IPS-18c (cell line): ENCODE results near the gene IFNL3.

Source experiments
- H3K4me3 ChIP-seq: 2 replicates; pipeline ENCODE4 v1.7.0; 2013; ENCODE audit warnings: low read depth, mild to moderate bottlenecking, low read length, moderate library complexity; ENCODE audit not compliant: insufficient read depth
- H3K9me3 ChIP-seq: one replicate; pipeline ENCODE4 v1.6.1; 2013; ENCODE audit warnings: mild to moderate bottlenecking, low read length, moderate library complexity; ENCODE audit not compliant: control insufficient read depth, insufficient read depth

Gene IFNL3

DNA sequence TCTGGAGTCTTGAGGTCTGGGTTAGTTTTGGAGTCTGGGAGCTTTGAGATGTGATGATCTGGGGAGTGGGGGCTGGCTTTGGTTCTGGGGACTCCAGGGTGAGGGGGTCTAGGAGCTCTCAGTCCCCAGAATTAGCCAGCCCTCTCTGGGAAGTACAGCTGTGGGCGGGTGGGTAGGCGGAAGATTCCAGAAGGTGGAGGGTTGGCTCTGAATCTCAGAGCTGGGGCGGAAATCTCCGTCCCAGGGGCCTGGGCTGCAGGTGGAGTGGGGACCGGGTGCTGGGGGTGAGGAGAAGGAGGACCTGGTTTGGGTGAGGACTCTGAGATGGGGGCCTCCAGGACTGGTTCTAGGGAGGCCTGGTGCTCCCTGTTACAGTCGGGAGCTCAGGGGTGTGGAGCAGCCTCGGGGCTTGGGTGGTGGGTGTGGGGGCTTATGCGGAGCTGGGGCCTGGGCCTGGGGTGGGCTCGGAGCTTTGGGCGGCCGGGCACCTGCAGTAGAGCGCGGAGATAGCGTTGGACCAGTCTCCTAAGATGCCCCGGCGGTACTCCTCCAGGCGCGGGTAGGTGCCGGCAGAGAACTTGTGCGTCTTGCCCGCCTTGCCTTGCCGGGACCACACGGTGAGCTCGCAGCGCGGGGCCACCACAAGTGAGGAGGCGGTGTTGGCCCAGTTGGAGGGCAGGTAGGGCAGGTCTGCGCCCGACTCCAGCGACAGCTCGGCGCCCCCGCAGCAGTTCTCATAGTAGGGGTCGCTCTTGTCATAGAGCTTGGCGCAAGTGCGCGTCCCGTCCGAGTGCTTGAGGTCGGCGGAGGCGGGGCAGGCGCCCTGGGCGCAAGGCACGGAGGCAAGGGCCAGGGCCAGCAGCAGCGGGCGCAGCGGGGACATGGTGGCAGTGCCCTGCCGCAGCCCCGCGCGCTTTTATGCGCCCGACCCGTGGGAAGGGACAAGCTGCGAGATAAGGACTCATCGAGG lies 41.1 kb downstream of the IFNL3 start, which contains the start of gene SYCN:
Gene SYCN (minus strand): TSS at position 892 of the 970 bp plus-strand sequence. CDS start 9 bp downstream, at position 883.
- H3K9me3 ChIP-seq: no peaks in the 10 kb centered on the region
- no peak within 1 kb of the TSS; the same call in 1 of the 2 replicates for H3K4me3 ChIP-seq

GRCh38 chr19:39202998-39203355 lies 41.8 kb downstream of the IFNL3 start:
- no peak overlapping the region for H3K4me3 ChIP-seq
- no peaks in the 10 kb centered on the region for H3K9me3 ChIP-seq

DNA sequence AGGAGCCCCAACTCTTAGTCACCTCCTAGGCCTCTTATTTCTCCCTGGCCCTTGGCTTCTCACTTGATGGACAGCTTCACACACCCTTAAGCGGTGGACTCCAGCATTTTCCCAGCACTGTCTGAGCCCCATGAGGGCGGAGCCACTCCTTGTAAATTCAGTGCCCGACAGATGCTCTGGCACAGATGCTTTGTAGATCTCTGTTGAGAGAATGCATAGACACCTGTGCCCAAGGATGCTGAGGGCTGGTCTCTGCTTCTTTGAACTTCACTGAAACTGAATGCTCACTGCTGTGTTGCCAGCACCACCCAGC lies 44.0 kb downstream of the IFNL3 start:
- no peaks in the 10 kb centered on the region for H3K9me3 ChIP-seq

DNA sequence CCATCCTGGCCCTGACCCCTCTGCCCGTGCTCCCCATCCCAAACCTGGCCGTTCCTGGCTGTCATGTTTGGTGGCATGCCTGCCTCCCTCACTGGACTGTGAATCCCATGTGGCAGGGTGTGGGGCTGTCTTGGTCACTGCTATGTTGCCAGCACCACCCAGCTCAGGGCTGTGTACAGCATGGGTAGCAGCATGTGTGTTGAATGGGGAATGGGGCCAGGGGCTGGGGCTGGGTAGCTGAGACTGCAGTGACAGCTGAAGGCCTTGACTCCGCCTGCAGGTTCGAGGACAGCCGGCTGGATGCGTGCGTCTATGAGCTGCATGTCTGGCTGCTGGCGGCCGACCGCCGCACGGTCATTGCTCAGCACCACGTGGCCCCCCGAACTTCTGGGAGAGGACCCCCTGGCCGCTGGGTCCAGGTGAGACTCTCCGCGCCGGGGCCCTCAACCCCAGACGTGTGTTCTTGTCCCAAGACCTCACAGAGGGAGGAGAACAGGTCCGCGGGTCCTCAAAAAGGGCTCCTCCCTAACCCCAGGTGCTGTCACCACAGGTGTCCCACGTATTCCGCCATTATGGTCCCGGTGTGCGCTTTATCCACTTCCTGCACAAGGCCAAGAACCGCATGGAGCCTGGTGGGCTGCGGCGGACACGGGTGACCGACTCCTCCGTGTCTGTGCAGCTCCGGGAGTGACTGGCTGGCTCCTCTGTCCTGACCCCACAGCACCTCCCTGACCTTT lies 44.6 kb downstream of the IFNL3 start:
- H3K4me3 ChIP-seq: no peak overlapping the region
- H3K9me3 ChIP-seq: no peaks in the 10 kb centered on the region

More for the DNA sequence above, 44.0 kb downstream of the IFNL3 start:
- no peak overlapping the region for H3K4me3 ChIP-seq

GRCh38 chr19:39199025-39199424 lies 45.8 kb downstream of the IFNL3 start:
- H3K4me3 ChIP-seq: no peak overlapping the region
- H3K9me3 ChIP-seq: no peaks in the 10 kb centered on the region

GRCh38 chr19:39197808-39198207 lies 47.0 kb downstream of the IFNL3 start:
- no peaks in the 10 kb centered on the region for H3K9me3 ChIP-seq
- no peak overlapping the region for H3K4me3 ChIP-seq

DNA sequence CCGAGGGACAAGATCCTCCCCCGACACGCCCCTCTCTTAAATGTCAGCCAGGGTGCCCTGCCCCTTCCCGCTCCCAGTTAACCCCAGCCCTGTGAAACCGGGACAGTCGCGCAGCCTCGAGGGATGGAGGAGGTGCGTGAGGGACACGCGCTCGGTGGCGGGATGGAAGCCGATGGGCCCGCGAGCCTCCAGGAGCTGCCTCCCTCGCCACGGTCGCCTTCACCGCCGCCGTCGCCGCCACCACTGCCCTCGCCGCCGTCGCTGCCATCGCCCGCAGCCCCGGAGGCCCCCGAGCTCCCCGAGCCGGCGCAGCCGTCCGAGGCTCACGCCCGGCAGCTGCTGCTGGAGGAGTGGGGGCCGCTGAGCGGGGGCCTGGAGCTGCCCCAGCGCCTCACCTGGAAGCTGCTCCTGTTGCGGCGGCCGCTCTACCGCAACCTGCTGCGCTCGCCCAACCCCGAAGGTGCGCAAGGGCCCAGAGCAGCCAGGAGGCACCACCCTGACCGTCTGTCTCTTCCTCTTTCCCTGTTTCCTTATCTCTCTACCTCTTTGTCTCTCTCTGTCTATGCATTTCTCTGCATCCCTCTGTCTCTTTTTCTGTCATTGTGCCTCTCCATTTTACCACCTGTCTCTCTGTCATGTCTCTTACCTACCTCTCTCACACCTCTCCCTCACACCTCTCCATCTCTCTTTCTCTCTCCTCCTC lies 47.8 kb downstream of the IFNL3 start, which contains the start of gene NCCRP1:
Gene NCCRP1 (plus strand): TSS at position 105 of the 703 bp plus-strand sequence. CDS start 19 bp downstream, at position 124.
- Histone ChIP-seq H3K4me3 (peak within 1 kb of the TSS; percentile 44), H3K9me3 (no peaks in the 10 kb centered on the region)

- Histone ChIP-seq H3K9me3 (no peaks in the 10 kb centered on the region), H3K4me3 (0 out of 2 replicates have a peak overlapping the region, but pooled peaks have one; percentile 44)
Measured at GRCh38 chr19:39196320-39196719, 48.5 kb downstream of the IFNL3 start.

DNA sequence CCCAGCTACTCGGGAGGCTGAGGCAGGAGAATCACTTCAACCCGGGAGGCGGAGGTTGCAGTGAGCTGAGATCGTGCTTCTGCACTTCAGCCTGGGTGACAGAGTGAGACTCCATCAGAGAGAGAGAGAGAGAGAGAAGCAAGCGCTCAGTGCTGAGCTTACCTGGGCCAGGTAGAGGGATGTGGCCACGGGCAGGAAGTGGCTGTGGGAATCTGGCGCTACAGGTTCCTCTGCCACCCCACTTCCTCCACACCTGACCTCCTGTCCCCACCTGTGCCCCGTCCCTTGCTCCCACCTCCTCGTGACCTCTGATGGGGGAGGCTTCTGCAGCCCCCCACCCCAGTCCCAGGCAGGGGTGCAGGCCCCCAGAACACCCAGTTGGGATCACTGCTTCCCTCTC lies 49.1 kb downstream of the IFNL3 start:
- H3K4me3 ChIP-seq: no peak overlapping the region

GRCh38 chr19:39194832-39195542 lies 49.8 kb downstream of the IFNL3 start:
- Histone ChIP-seq H3K4me3 (no peak overlapping the region), H3K9me3 (no peaks in the 10 kb centered on the region)

More for the DNA sequence above, 49.1 kb downstream of the IFNL3 start:
- no peaks in the 10 kb centered on the region for H3K9me3 ChIP-seq

GRCh38 chr19:39193803-39194202 lies 51.0 kb downstream of the IFNL3 start:
- no peak overlapping the region for H3K4me3 ChIP-seq
- H3K9me3 ChIP-seq: no peaks in the 10 kb centered on the region
